ENCODE results near the gene COMMD9. TPM values are rescaled to one million over a fixed set of nuclear protein-coding genes. Genes with fewer than 3 reads are reported as not detected.
A peak's percentile ranks its signal among the peaks of the same experiment; 100 is the strongest.

COMMD9 gene
- total and polyA plus RNA-seq, 4 donors: 22.9 to 50.8 (median 28.3) TPM

GRCh38 chr11:36265793-36266628 is 23.2 kb downstream of the COMMD9 start:
- H3K4me3 ChIP-seq (ENCODE audit: low read depth in 1 of 3, low read length in 3 of 3): no peak overlapping the region
- H3K4me1 ChIP-seq (ENCODE audit: control insufficient read depth in 4 of 4, insufficient read depth in 4 of 4, low read length in 3 of 4): peaks cover 10 to 26% (median 25%) of the 10 kb centered on the region in 4 donors
- peak; percentile 81 for TF ChIP-seq CTCF (IDR thresholded peaks at IDR 0.05; ENCODE audit: low read depth, low read length, missing input control)
- peak; percentile 90 to 91 for TF ChIP-seq RAD21 (IDR thresholded peaks at IDR 0.05)
- TF ChIP-seq HNF4G (IDR thresholded peaks at IDR 0.05): no peak
- peak overlapping the region in 1 of 2 donors; percentile 65 for H3K27ac ChIP-seq (ENCODE audit: low read depth in 1 of 2, low read length in 2 of 2)
- H3K9me3 ChIP-seq (ENCODE audit: control insufficient read depth in 4 of 4, low read length in 3 of 4): no peaks in the 10 kb centered on the region
- H3K36me3 ChIP-seq (ENCODE audit: control insufficient read depth in 4 of 4, insufficient read depth in 3 of 4, low read depth in 1 of 4, low read length in 3 of 4): peaks cover 0 to 4% (median 0%) of the 10 kb centered on the region in 4 donors
- DNase-seq (ENCODE audit: low spot score): peak; percentile 70
- no peak overlapping the region for H3K9ac ChIP-seq (ENCODE audit: low read depth in 1 of 2, low read length in 2 of 2)
- WGBS: 33% methylated on average over 13 of the region's 13 CpGs
- peaks cover 0 to 2% (median 0%) of the 10 kb centered on the region in 4 donors for H3K27me3 ChIP-seq (ENCODE audit: control insufficient read depth in 4 of 4, insufficient read depth in 4 of 4, low read length in 3 of 4)

GRCh38 chr11:36264973-36265344 is 24.3 kb downstream of the COMMD9 start:
- H3K27ac ChIP-seq (ENCODE audit: low read depth in 1 of 2, low read length in 2 of 2): no peak overlapping the region
- peaks cover 10 to 26% (median 25%) of the 10 kb centered on the region in 4 donors for H3K4me1 ChIP-seq (ENCODE audit: control insufficient read depth in 4 of 4, insufficient read depth in 4 of 4, low read length in 3 of 4)
- H3K27me3 ChIP-seq (ENCODE audit: control insufficient read depth in 4 of 4, insufficient read depth in 4 of 4, low read length in 3 of 4): peaks cover 0 to 2% (median 0%) of the 10 kb centered on the region in 4 donors
- no peak overlapping the region for H3K9ac ChIP-seq (ENCODE audit: low read depth in 1 of 2, low read length in 2 of 2)
- DNase-seq (ENCODE audit: low spot score): no peak
- no peaks in the 10 kb centered on the region for H3K9me3 ChIP-seq (ENCODE audit: control insufficient read depth in 4 of 4, low read length in 3 of 4)
- H3K4me3 ChIP-seq (ENCODE audit: low read depth in 1 of 3, low read length in 3 of 3): no peak overlapping the region
- H3K36me3 ChIP-seq (ENCODE audit: control insufficient read depth in 4 of 4, insufficient read depth in 3 of 4, low read depth in 1 of 4, low read length in 3 of 4): no peaks in the 10 kb centered on the region
- 76% methylated on average over 5 of the region's 5 CpGs for WGBS
- no peak for TF ChIP-seq RAD21 (IDR thresholded peaks at IDR 0.05)
- no peak for TF ChIP-seq TAF1 (conservative IDR thresholded peaks at IDR 0.05)
- TF ChIP-seq SP1 (IDR thresholded peaks at IDR 0.05): no peak
- no peak for TF ChIP-seq EGR1 (IDR thresholded peaks at IDR 0.05; ENCODE audit: low read depth in 2 of 2)
- TF ChIP-seq GABPA (IDR thresholded peaks at IDR 0.05 in 1 of 2, conservative IDR thresholded peaks at IDR 0.05 in 1 of 2): no peak
- TF ChIP-seq FOXA1 (IDR thresholded peaks at IDR 0.05): no peak
- TF ChIP-seq ATF3 (IDR thresholded peaks at IDR 0.05): no peak
- no peak for TF ChIP-seq FOXA2 (IDR thresholded peaks at IDR 0.05)
- TF ChIP-seq REST (IDR thresholded peaks at IDR 0.05): no peak
- TF ChIP-seq ZBTB33 (IDR thresholded peaks at IDR 0.05): no peak
- TF ChIP-seq CTCF (IDR thresholded peaks at IDR 0.05; ENCODE audit: low read depth, low read length, missing input control): no peak
- TF ChIP-seq JUND (IDR thresholded peaks at IDR 0.05): no peak
- no peak for TF ChIP-seq RXRA (IDR thresholded peaks at IDR 0.05)
- TF ChIP-seq MAX (IDR thresholded peaks at IDR 0.05): no peak
